HepG2 (cell line): Measurements from ENCODE around the gene CADM2. TPM values are rescaled to one million over a fixed set of nuclear protein-coding genes. Genes with fewer than 3 reads are reported as not detected.

Experiments
- ATAC-seq: fragments of 200-7000 bp; cut with Tn5 transposase; 3 replicates; pipeline ENCODE4 v1.9.1; 2020; ENCODE audit warnings: mild to moderate bottlenecking, moderate library complexity
- BruUV-seq: library from RNA; stranded (reverse); fragments of 400-500 nt; replicated peaks from 2 replicates; lab custom pipeline; 2021; lab: Mats Ljungman, UMichigan
- CTCF ChIA-PET: fragments of 300-600 bp; formaldehyde crosslinking; extraction: SDS; loops from one replicate; lab custom pipeline; 2021; ENCODE audit warnings: low total read pairs, inconsistent platforms, low intra/inter-chr PET ratio; lab: Yijun Ruan, JAX
- POLR2A ChIA-PET: fragments of 350-600 bp; sonication (Branson Sonifier 250); formaldehyde crosslinking; loops from one replicate; lab custom pipeline; 2020; ENCODE audit warnings: antibody characterized with exemption, inconsistent platforms; lab: Yijun Ruan, JAX
- DNase-seq: peaks from one replicate; pipeline ENCODE4 v3.0.0-alpha.2; 2015; ENCODE audit warnings: low spot score
- FAIRE-seq: peaks from 3 replicates; lab custom pipeline; 2011; peaks lifted over from hg19 to GRCh38; lab: Jason Lieb, UNC
- H2AFZ ChIP-seq: one replicate; pipeline ENCODE4 v1.6.1; 2011; ENCODE audit warnings: low read length, inconsistent platforms
- H3K27ac ChIP-seq: fragments of 300-600 bp; 3 replicates; pipeline ENCODE4 v1.8.0; 2011; ENCODE audit warnings: mixed run types, mild to moderate bottlenecking, mixed read lengths, low read length, inconsistent platforms; ENCODE audit not compliant: insufficient read depth; ENCODE audit errors: extremely low read length
- H3K27me3 ChIP-seq, 2 experiments: fragments of 200-600 bp in 1 of 2; 2 replicates in 1 of 2; 3 replicates in 1 of 2; pipeline versions ENCODE4 v1.6.0 to v1.8.0; 2011; ENCODE audit warnings: low read length in 2 of 2, mild to moderate bottlenecking in 2 of 2, moderate library complexity in 2 of 2, inconsistent platforms in 1 of 2; ENCODE audit not compliant: insufficient read depth in 2 of 2, control insufficient read depth in 1 of 2
- H3K36me3 ChIP-seq, 2 experiments: fragments of 200-600 bp in 1 of 2; replicated peaks in 1 of 2; 2 replicates in 1 of 2; 3 replicates in 1 of 2; pipeline versions ENCODE4 v1.5.1 to v1.8.0; 2011; ENCODE audit warnings: low read length in 2 of 2, inconsistent platforms in 1 of 2; ENCODE audit not compliant: insufficient read depth in 2 of 2, control insufficient read depth in 1 of 2
- H3K4me1 ChIP-seq: 2 replicates; pipeline ENCODE4 v1.5.1; 2012; ENCODE audit warnings: low read length, inconsistent platforms; ENCODE audit not compliant: insufficient read depth
- H3K4me2 ChIP-seq: 2 replicates; pipeline ENCODE4 v1.6.0; 2011; ENCODE audit warnings: low read depth, low read length, inconsistent platforms
- H3K4me3 ChIP-seq, 3 experiments: fragments of 200-600 bp in 1 of 3; sonication (generic), shearing (Covaris generic) in 1 of 3; replicated peaks in 1 of 3; 2 replicates each; pipeline ENCODE4 v1.5.1; 2011 to 2016; ENCODE audit warnings: low read length in 3 of 3, inconsistent platforms in 2 of 3, low read depth in 2 of 3, mild to moderate bottlenecking in 2 of 3, control low read depth in 1 of 3, mixed read lengths in 1 of 3; ENCODE audit not compliant: insufficient read depth in 1 of 3
- H3K79me2 ChIP-seq: one replicate; pipeline ENCODE4 v1.6.1; 2011; ENCODE audit warnings: low read length, inconsistent platforms; ENCODE audit not compliant: insufficient read depth
- H3K9ac ChIP-seq: 2 replicates; pipeline ENCODE4 v1.6.0; 2011; ENCODE audit warnings: mild to moderate bottlenecking, low read depth, low read length, inconsistent platforms; ENCODE audit not compliant: insufficient read depth
- H3K9me3 ChIP-seq: 2 replicates; pipeline ENCODE4 v1.5.1; 2012; ENCODE audit warnings: mild to moderate bottlenecking, low read length
- H4K20me1 ChIP-seq: 2 replicates; pipeline ENCODE4 v1.6.0; 2011; ENCODE audit warnings: inconsistent platforms, mild to moderate bottlenecking, low read length, moderate library complexity; ENCODE audit not compliant: insufficient read depth
- BHLHE40 ChIP-seq: IDR thresholded peaks from 2 replicates; pipeline ENCODE4 v1.6.1; 2011; ENCODE audit warnings: low read length, improper control_type of control experiment
- NCOA1 ChIP-seq: sonication (generic); formaldehyde crosslinking; IDR thresholded peaks from 2 replicates; pipeline ENCODE4 v1.9.0; 2021; ENCODE audit warnings: missing genetic modification reagents
- NCOA2 ChIP-seq: sonication (generic); formaldehyde crosslinking; IDR thresholded peaks from 2 replicates; pipeline ENCODE4 v1.8.0; 2022; ENCODE audit warnings: inconsistent platforms
- PHB2 ChIP-seq: fragments of 450-650 bp; IDR thresholded peaks from 2 replicates; pipeline ENCODE4 v1.6.1; 2018; ENCODE audit not compliant: partially characterized antibody
- RFX1 ChIP-seq: fragments of 450-650 bp; IDR thresholded peaks from 2 replicates; pipeline ENCODE4 v1.6.1; 2017
- TP53 ChIP-seq: sonication (generic); formaldehyde crosslinking; conservative IDR thresholded peaks from 2 replicates; pipeline ENCODE4 v1.4.0; 2020; ENCODE audit warnings: missing genetic modification reagents
- UBTF ChIP-seq: sonication (generic); formaldehyde crosslinking; IDR thresholded peaks from 2 replicates; pipeline ENCODE4 v1.4.0; 2020; ENCODE audit warnings: mild to moderate bottlenecking, missing genetic modification reagents
- XRCC5 ChIP-seq: fragments of 200-400 bp; formaldehyde crosslinking; optimal IDR thresholded peaks from 2 replicates; pipeline ENCODE3; 2017; ENCODE audit warnings: mild to moderate bottlenecking, low read length
- YEATS2 ChIP-seq: sonication (generic); formaldehyde crosslinking; IDR thresholded peaks from 2 replicates; pipeline ENCODE4 v1.4.0; 2020; ENCODE audit warnings: missing genetic modification reagents, borderline replicate concordance
- ZEB1 ChIP-seq: IDR thresholded peaks from 2 replicates; pipeline ENCODE4 v1.6.1; 2012; ENCODE audit warnings: mild to moderate bottlenecking, low read depth, inconsistent platforms; ENCODE audit not compliant: insufficient replicate concordance
- ZNF138 ChIP-seq: sonication (generic); formaldehyde crosslinking; IDR thresholded peaks from 2 replicates; pipeline ENCODE4 v1.5.0; 2020; ENCODE audit warnings: mild to moderate bottlenecking, low read depth, missing genetic modification reagents
- ZNF563 ChIP-seq: sonication (generic); formaldehyde crosslinking; IDR thresholded peaks from 2 replicates; pipeline ENCODE4 v1.8.0; 2022; ENCODE audit warnings: mild to moderate bottlenecking, moderate library complexity, missing genetic modification reagents
- WGBS: methylation state at CpG from one replicate; pipeline ENCODE4 v1.1.6; 2017; ENCODE audit warnings: low lambda C conversion rate; 5-methylcytosine and 5-hydroxymethylcytosine counted together
- in situ Hi-C: cut with HindIII; loops from 2 replicates; pipeline ENCODE4 v1.10.0; 2017; ENCODE audit warnings: low pct_unique_long_range_greater_than_20kb; ENCODE audit not compliant: extremely low pct_ligation_motif_present
- intact Hi-C: fragments of 100-400 bp; cut with micrococcal nuclease; formaldehyde crosslinking; loops from one replicate; pipeline ENCODE4 v1.10.0; 2022; ENCODE audit not compliant: unreplicated experiment
- polyA plus RNA-seq, 8 experiments: library from polyadenylated mRNA; depleted of rRNA in 3 of 8; stranded (reverse) in 7 of 8; unstranded in 1 of 8; fragments of >200 nt; fragmentation: Illumina TruSeq in 4 of 8; extraction: Trizol in 4 of 8; gene quantifications; 2 replicates each; pipeline versions ENCODE4 v1.2.1 to v1.2.3, GENCODE V29; 2011 to 2016; ENCODE audit warnings: low read depth in 4 of 8, missing spikeins in 1 of 8, mixed read lengths in 1 of 8; ENCODE audit not compliant: insufficient read depth in 1 of 8
- total RNA-seq, 5 experiments: library from RNA; depleted of rRNA; stranded (reverse); fragments of >200 nt; fragmentation: Illumina TruSeq; extraction: Trizol; gene quantifications; 2 replicates each; pipeline ENCODE4 v1.2.3, GENCODE V29; 2016; ENCODE audit warnings: low read depth in 1 of 5
- TF ChIP-seq, protein P1 (sequence below): sonication (generic); formaldehyde crosslinking; IDR thresholded peaks from 2 replicates; pipeline ENCODE4 v1.5.0; 2020; ENCODE audit warnings: mild to moderate bottlenecking, missing genetic modification reagents, borderline replicate concordance
- TF ChIP-seq, protein P2 (sequence below): IDR thresholded peaks from 2 replicates; pipeline ENCODE4 v1.6.1; 2018; ENCODE audit warnings: missing genetic modification reagents, mild to moderate bottlenecking, missing compliant biosample characterization

CADM2 gene
- total and polyA plus RNA-seq, 2 of the 13 experiments (the other 11 are each of a cell fraction or from before 2014, with no cell fraction given): not detected

- TF ChIP-seq UBTF (CRISPR knock-in tag) (no peak), ZNF563 (CRISPR knock-in tag) (no peak), ZNF138 (CRISPR knock-in tag) (no peak)
- TF ChIP-seq, protein P1, sequence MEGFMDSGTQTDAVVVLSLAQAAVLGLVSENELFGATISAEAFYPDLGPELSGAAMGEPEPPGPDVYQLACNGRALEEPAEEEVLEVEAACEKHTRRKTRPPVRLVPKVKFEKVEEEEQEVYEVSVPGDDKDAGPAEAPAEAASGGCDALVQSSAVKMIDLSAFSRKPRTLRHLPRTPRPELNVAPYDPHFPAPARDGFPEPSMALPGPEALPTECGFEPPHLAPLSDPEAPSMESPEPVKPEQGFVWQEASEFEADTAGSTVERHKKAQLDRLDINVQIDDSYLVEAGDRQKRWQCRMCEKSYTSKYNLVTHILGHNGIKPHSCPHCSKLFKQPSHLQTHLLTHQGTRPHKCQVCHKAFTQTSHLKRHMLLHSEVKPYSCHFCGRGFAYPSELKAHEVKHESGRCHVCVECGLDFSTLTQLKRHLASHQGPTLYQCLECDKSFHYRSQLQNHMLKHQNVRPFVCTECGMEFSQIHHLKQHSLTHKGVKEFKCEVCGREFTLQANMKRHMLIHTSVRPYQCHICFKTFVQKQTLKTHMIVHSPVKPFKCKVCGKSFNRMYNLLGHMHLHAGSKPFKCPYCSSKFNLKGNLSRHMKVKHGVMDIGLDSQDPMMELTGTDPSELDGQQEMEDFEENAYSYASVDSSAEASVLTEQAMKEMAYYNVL (CRISPR knock-in tag): no peak
These were observed 468.7 kb downstream of the CADM2 start (continued) for GRCh38 chr3:85427467-85427866.

GRCh38 chr3:85432081-85432480, 473.3 kb downstream of the CADM2 start:
- ATAC-seq (no peak), DNase-seq (no peak), FAIRE-seq (no peak)
- no TSS peak for BruUV-seq
- CTCF ChIA-PET: no interaction called here
- in situ Hi-C loops: no loop called here
- H4K20me1 ChIP-seq: no peaks in the 10 kb centered on the region
- 9% methylated on average over 5 of the region's 5 CpGs for WGBS
- H3K9ac ChIP-seq: no peak overlapping the region
- no peaks in the 10 kb centered on the region for H3K4me1 ChIP-seq
- no peaks in the 10 kb centered on the region for H3K79me2 ChIP-seq
- intact Hi-C loops: no loop called here
- no peak overlapping the region for H3K4me3 ChIP-seq
- H3K36me3 ChIP-seq: no peaks in the 10 kb centered on the region
- no peak overlapping the region for H3K4me2 ChIP-seq
- no peak overlapping the region for H2AFZ ChIP-seq
- POLR2A ChIA-PET: no interaction called here
- no peaks in the 10 kb centered on the region for H3K9me3 ChIP-seq
- H3K27ac ChIP-seq: no peak overlapping the region
- no peak for TF ChIP-seq NCOA1 (CRISPR knock-in tag)
- no peak for TF ChIP-seq BHLHE40
- TF ChIP-seq RFX1: no peak
- TF ChIP-seq ZEB1: no peak
- TF ChIP-seq PHB2: no peak
- TF ChIP-seq TP53 (CRISPR knock-in tag): no peak
- no peak for TF ChIP-seq XRCC5
- no peak for TF ChIP-seq YEATS2
- no peak for TF ChIP-seq NCOA2 (CRISPR knock-in tag)
- TF ChIP-seq, protein P2, sequence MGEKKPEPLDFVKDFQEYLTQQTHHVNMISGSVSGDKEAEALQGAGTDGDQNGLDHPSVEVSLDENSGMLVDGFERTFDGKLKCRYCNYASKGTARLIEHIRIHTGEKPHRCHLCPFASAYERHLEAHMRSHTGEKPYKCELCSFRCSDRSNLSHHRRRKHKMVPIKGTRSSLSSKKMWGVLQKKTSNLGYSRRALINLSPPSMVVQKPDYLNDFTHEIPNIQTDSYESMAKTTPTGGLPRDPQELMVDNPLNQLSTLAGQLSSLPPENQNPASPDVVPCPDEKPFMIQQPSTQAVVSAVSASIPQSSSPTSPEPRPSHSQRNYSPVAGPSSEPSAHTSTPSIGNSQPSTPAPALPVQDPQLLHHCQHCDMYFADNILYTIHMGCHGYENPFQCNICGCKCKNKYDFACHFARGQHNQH (CRISPR knock-in tag): no peak
- H3K27me3 ChIP-seq: no peaks in the 10 kb centered on the region; a peak in 1 of 5 replicates
